C1 segment of cervical spinal cord (tissue), 14 donors: Measurements from ENCODE around the gene HIVEP3.

Experiments
- DNase-seq, 14 donors: peaks; one replicate each; lab custom pipeline; 2025; lab: John Stamatoyannopoulos, UW

HIVEP3 gene

GRCh38 chr1:41670217-41670957 is 248.3 kb downstream of the HIVEP3 start:
- DNase-seq, result no peak

- DNase-seq, result no peak
These were observed 249.8 kb downstream of the HIVEP3 start for GRCh38 chr1:41668967-41669366.

- no peak for DNase-seq
These were observed 250.6 kb downstream of the HIVEP3 start for GRCh38 chr1:41668054-41668660.

DNA sequence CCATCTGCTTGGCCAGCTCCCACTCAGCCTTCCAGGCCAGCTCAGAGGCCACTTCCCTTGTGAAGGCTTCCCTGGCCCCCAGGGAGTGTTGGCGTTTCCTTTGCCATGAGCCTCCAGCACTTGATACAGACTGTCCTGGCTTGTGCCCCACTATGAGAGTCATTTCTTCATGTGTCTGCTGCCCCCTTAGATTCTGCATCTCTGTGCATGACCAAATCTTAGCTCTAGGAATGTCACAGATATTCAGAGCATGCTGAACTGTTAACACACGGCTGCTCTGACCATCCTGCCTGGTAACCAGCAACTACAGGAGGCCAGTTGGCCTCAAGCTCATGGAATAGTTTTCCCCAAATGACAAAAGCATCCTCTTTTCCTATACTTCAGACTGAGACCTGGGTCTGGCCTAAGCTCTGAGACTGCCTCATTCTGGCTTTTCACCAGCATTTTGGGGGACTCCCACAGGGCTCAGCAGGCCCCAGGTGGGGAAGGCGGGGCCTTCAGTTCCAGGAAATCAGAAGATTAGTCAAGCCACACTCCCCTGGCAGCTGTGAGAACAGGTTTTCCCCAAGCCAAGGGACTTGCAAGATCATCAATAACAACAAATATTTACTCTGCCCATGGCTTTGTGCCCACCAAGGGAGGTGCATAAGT is 251.6 kb downstream of the HIVEP3 start:
- DNase-seq, result no peak

GRCh38 chr1:41665962-41666917 is 252.5 kb downstream of the HIVEP3 start:
- DNase-seq, result no peak

DNA sequence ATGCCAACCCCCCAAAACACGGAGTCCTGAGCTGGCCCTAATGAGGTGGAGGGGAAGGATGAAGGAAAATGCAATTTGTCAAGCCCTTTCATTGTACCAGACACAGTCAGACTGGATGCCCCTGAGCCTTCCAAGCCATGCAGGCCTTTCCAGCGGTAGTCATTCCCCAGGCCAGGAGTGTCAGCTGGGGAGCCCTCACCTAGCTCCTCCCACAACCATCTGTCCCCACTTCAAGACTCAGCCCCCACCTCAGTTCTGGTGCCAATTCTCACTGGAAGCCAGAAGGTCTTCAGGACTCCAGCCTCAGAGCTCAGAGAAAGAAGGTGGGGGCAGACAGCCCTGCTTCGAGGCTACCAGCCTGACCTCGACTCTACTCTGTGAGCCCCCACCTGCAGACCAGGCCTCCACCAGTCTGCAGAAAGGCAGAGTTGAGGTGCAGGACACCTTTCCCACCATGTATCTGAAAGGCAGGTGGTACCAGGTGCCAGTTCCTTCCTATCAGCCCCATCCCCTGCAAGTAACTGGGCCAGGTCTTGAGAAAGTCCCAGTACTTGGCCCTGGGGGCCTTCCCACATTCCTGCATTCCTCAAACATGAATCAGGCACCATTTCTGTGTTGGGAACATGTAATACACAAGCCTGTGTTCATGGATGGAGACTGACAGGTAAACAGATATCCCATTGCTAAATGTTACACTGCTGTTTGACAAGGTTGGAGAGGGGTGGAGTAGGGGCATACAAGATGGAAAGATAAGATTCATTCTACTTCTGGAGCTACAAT is 253.7 kb downstream of the HIVEP3 start:
- DNase-seq, result peak in 1 of 14 donors; percentile 28

DNA sequence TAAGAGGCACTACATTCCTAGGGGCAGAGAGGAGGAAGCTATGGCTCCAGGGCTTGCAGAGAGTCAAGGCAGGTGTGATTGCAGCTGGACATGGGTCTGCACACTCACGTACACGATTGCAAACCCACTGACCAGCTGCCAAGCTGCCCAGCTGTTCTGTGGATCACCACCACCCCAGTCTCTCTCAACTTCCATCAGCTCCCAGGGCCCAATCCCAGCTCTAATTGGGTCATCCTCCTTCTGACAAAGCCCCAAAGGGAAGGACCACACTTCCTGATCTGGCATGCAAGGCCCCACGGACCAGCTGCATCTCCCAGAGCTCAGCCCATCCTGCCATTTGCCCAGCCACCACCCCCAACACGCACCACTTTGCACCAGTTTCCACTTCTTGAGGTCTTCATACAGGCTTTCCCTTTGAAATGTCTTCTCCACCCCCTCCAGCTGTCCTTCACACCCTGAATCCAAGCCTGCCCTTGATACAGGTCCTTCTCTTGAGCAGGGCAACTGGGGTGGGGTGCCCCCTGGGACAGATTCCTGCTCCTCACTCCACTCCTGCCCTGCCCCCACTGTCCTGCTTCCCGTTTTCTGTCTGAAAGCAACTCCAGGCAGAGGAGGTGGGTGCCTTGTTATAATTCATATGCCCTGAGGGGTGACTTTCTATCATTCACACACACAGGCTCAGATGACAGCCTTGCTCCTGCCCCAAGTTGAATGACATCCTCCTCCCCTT is 254.9 kb downstream of the HIVEP3 start:
- no peak for DNase-seq

- peak in 10 of 14 donors; percentile 40 to 86 (median 60) for DNase-seq
These were observed 255.8 kb downstream of the HIVEP3 start for GRCh38 chr1:41662765-41663437.

DNA sequence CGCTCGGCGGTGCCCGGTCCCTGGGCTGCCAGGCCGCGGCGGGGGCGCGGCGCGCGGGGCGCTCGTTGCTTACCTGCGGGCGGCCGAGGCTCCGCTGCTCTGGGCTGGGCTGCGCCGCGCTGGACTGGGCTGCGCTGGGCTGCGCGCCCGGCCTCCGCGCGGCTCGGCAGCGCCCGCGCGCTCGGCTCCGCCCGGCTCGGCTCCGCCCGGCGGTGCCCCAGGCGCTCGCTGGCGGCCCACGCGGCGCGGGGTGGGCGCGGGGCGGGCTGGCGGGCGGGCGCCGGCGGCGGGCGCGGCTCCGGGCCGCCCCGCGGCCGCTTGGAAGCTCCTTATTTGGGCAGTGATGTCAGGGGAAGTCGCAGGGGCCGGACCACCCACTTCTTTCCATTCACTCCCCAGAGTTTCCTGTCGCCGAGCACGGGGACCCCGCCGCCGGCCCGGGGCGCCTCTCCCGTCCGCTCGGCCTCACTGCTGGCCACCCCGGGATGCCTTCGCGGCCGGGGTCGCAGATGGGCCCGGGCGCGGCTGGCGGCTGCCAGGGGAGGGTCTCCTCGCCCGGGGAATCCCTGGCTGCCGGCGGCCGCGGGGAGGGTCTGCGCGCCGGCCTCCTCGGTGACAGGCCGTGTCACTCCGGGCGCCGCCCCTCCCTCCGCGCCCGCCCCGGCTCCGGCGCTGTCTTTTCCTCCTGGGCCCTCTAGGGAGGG is 256.5 kb downstream of the HIVEP3 start:
- DNase-seq, result peak in 12 of 14 donors; percentile 13 to 84 (median 56)

- DNase-seq, result peak in 10 of 14 donors; percentile 9 to 60 (median 44)
These were observed 257.2 kb downstream of the HIVEP3 start for GRCh38 chr1:41661428-41662060.

GRCh38 chr1:41660570-41661427 is 257.9 kb downstream of the HIVEP3 start:
- DNase-seq, result no peak

DNA sequence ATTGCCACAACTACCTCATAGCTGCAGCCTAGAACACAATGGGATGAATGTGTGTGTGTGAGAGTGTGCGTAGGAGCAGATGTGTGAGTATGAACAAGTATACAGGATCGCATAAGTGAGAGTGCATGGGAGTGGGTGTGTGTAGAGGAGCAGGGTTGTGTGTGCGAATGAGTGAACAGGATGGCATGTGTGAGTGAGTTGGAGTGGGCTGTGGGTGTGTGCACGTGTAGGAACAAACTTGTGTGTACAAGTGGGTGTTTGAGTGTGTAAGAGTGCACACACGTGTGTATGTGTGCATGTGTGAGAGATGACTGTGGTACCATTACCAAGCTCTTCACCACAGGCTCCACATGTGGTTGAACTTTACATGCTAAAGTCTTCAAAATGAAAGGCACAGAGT is 258.8 kb downstream of the HIVEP3 start:
- DNase-seq, result no peak

DNA sequence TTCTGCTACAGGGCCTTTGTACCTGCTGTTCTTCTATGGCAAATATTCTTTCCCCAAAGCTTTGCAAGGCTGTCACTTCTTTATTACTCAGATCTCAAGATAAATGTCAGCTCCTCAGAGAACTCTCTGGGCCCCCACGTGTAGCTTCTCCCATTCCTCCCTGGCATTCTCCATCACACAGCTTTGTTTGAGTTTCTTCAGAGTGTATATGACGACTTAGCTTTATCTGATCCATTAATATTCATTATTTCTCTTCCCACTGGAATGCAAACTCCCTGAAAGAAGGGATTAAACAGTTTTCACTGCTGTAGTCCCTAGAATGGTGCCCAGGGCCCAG is 259.6 kb downstream of the HIVEP3 start:
- no peak for DNase-seq

- DNase-seq, result peak in 5 of 14 donors; percentile 14 to 30 (median 18)
These were observed 260.1 kb downstream of the HIVEP3 start for GRCh38 chr1:41658431-41659158.

DNA sequence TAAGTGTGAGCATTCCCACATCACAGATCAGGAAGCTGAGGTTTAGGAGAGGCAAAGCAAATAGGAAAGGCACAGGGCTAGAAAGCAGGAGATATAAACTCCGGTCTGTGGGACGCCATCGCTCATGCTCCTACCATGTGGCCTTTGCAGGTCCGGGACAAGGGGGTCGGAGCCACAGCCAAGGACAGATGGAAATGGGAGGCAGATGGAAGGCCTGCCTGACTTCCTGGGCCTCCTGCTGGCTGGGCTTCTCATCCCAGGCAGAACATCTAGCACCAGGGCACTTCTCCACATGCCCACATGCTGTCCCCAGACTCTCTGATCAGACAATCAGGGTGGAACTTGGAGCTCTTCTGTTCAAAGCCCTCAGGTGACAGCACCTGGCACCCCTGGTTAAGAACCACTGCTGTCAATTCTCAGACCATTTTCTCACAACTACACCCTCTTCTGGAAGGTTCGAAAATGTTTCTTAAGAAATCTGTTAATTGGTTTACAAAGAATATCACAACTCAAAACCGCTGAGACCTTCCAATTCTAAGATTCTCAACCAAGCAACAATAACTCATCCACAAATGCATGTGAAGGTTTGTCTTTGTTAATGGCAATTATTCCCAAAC is 260.9 kb downstream of the HIVEP3 start:
- peak in 1 of 14 donors; percentile 75 for DNase-seq

- no peak for DNase-seq
These were observed 261.8 kb downstream of the HIVEP3 start for GRCh38 chr1:41656825-41657500.
